Measurements from ENCODE around the gene ATF6B.
A peak's percentile ranks its signal among the peaks of the same experiment; 100 is the strongest.
"Not testable (repeated sequence)": the region's sequence is repeated elsewhere in the genome, so short reads cannot be mapped to it uniquely, and the experiment has no call there.

Gene ATF6B

GRCh38 chr6:32102255-32102654 lies 25.8 kb downstream of the ATF6B start:
- no peak for DNase-seq

- DNase-seq: not testable (repeated sequence)
Observed at GRCh38 chr6:32100251-32100650, 27.8 kb downstream of the ATF6B start.

- DNase-seq: no peak
Observed at GRCh38 chr6:32097364-32097763, 30.7 kb downstream of the ATF6B start.

GRCh38 chr6:32096394-32097258 lies 31.4 kb downstream of the ATF6B start:
- no peak for DNase-seq

GRCh38 chr6:32096087-32096393 lies 32.0 kb downstream of the ATF6B start:
- no peak for DNase-seq

GRCh38 chr6:32095338-32096086 lies 32.5 kb downstream of the ATF6B start:
- no peak for DNase-seq

GRCh38 chr6:32092760-32093497 lies 35.1 kb downstream of the ATF6B start:
- no peak for DNase-seq

- DNase-seq: no peak
Observed at GRCh38 chr6:32089082-32089828, 38.8 kb downstream of the ATF6B start.

GRCh38 chr6:32088487-32089049 lies 39.5 kb downstream of the ATF6B start:
- DNase-seq: no peak

GRCh38 chr6:32087574-32088486 lies 40.2 kb downstream of the ATF6B start:
- DNase-seq: peak; percentile 85

- peak; percentile 59 for DNase-seq
Observed at GRCh38 chr6:32086661-32087573, 41.1 kb downstream of the ATF6B start.

- DNase-seq: peak; percentile 27
Observed at GRCh38 chr6:32085759-32086459, 42.1 kb downstream of the ATF6B start.

GRCh38 chr6:32084780-32085179 lies 43.3 kb downstream of the ATF6B start:
- DNase-seq: no peak

- no peak for DNase-seq
Observed at GRCh38 chr6:32083812-32084768, 44.0 kb downstream of the ATF6B start.

GRCh38 chr6:32082935-32083334 lies 45.1 kb downstream of the ATF6B start:
- DNase-seq: no peak

GRCh38 chr6:32082478-32082877 lies 45.6 kb downstream of the ATF6B start:
- no peak for DNase-seq

- DNase-seq: no peak
Observed at GRCh38 chr6:32081168-32081990, 46.7 kb downstream of the ATF6B start.
